Caco-2 (cell line): ENCODE results near the gene HAPLN2. TPM values are rescaled to one million over a fixed set of nuclear protein-coding genes. Genes with fewer than 3 reads are reported as not detected.

Experiments
- BruUV-seq: library from RNA; stranded (reverse); fragments of 400-500 nt; replicated peaks from 2 replicates; lab custom pipeline; 2021; lab: Mats Ljungman, UMichigan
- CTCF ChIA-PET: fragments of 300-600 bp; sonication (Branson Sonifier 250); formaldehyde crosslinking; loops from one replicate; lab custom pipeline; 2022; ENCODE audit warnings: antibody characterized with exemption; lab: Charles Lee
- POLR2A ChIA-PET: fragments of 300-600 bp; sonication (Branson Sonifier 250); formaldehyde crosslinking; loops from one replicate; lab custom pipeline; 2022; ENCODE audit warnings: antibody characterized with exemption; lab: Charles Lee
- DNase-seq, 2 experiments: peaks; one replicate each; pipeline versions ENCODE4 v3.0.0 to v3.0.0-alpha.2; 2020 to 2022
- H3K27me3 ChIP-seq: replicated peaks from 2 replicates; pipeline ENCODE4 v1.6.0; 2011; ENCODE audit warnings: low read length; ENCODE audit not compliant: control insufficient read depth, insufficient read depth
- H3K36me3 ChIP-seq: 2 replicates; pipeline ENCODE4 v1.5.1; 2011; ENCODE audit warnings: low read length; ENCODE audit not compliant: control insufficient read depth, insufficient read depth
- H3K4me1 ChIP-seq: fragments of 250-450 bp; sonication (Bioruptor Pico); 2 replicates; pipeline ENCODE4 v1.5.1; 2020; ENCODE audit warnings: mild to moderate bottlenecking
- H3K4me3 ChIP-seq: 2 replicates; pipeline ENCODE4 v1.5.1; 2011; ENCODE audit warnings: low read depth, mild to moderate bottlenecking, control low read depth, low read length
- H3K9me3 ChIP-seq: fragments of 250-450 bp; sonication (Bioruptor Pico); 2 replicates; pipeline ENCODE4 v1.5.1; 2020; ENCODE audit warnings: mild to moderate bottlenecking, moderate library complexity
- H3K27ac Mint-ChIP-seq: one replicate; pipeline ENCODE4 v1.8.0; 2022; ENCODE audit warnings: mixed read lengths; ENCODE audit not compliant: unreplicated experiment
- H3K27me3 Mint-ChIP-seq: one replicate; pipeline ENCODE4 v1.8.0; 2022; ENCODE audit warnings: mixed read lengths; ENCODE audit not compliant: insufficient read depth, unreplicated experiment
- H3K36me3 Mint-ChIP-seq: one replicate; pipeline ENCODE4 v1.8.0; 2022; ENCODE audit warnings: mild to moderate bottlenecking, mixed read lengths; ENCODE audit not compliant: insufficient read depth, unreplicated experiment
- H3K4me1 Mint-ChIP-seq: one replicate; pipeline ENCODE4 v1.8.0; 2022; ENCODE audit warnings: low read depth, mixed read lengths; ENCODE audit not compliant: unreplicated experiment
- H3K4me3 Mint-ChIP-seq: one replicate; pipeline ENCODE4 v1.8.0; 2022; ENCODE audit warnings: mild to moderate bottlenecking, moderate library complexity, mixed read lengths; ENCODE audit not compliant: unreplicated experiment
- H3K9me3 Mint-ChIP-seq: one replicate; pipeline ENCODE4 v1.8.0; 2022; ENCODE audit warnings: mixed read lengths; ENCODE audit not compliant: unreplicated experiment
- intact Hi-C: fragments of 100-400 bp; cut with micrococcal nuclease; formaldehyde crosslinking; loops from one replicate; pipeline ENCODE4 v1.10.0; 2022; ENCODE audit not compliant: unreplicated experiment
- total RNA-seq: library from RNA; stranded (reverse); gene quantifications from 2 replicates; pipeline ENCODE4 v1.2.3, GENCODE V29; 2022
- TF ChIP-seq, protein P1 (sequence below), 2 experiments: fragments of 200-600 bp in 1 of 2; IDR thresholded peaks; 1 replicate in 1 of 2; 2 replicates in 1 of 2; pipeline versions ENCODE4 v1.5.1 to v1.8.0; 2011 to 2022; ENCODE audit warnings: antibody characterized with exemption in 1 of 2, control low read depth in 1 of 2, inconsistent platforms in 1 of 2, low read depth in 1 of 2, low read length in 1 of 2, mild to moderate bottlenecking in 1 of 2, moderate library complexity in 1 of 2; ENCODE audit not compliant: insufficient read depth in 1 of 2, severe bottlenecking in 1 of 2, unreplicated experiment in 1 of 2

The HAPLN2 gene
- total RNA-seq, 1 experiment from 2014 or later: not detected

DNA sequence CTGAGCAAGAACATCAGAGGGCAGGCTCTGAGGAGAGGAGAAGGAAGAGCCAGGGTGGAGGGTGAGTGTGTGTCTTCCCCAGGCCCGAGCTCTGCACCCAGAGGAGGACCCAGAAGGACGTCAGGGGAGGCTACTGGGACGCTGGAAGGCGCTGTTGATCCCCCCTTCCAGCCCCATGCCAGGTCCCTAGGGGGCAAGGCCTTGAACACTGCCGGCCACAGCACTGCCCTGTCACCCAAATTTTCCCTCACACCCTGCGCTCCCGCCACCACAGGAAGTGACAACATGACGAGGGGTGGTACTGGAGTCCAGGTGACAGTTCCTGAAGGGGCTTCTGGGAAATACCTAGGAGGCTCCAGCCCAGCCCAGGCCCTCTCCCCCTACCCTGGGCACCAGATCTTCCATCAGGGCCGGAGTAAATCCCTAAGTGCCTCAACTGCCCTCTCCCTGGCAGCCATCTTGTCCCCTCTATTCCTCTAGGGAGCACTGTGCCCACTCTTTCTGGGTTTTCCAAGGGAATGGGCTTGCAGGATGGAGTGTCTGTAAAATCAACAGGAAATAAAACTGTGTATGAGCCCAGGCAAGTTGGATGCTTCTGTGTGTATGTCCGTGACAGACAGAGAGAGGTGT, 39.8 kb downstream of the HAPLN2 start:
- ChIA-PET POLR2A (no interaction called here), CTCF (interaction anchor here (0.8 to 3.1 kb wide), 12 partner anchors 18 to 202 kb away, joined by 3 to 61 read pairs (median 5); partner anchors contain the start of genes CRABP2, MRPL24 and NES)
- Histone ChIP-seq H3K27me3 (no peaks in the 10 kb centered on the region), H3K4me3 (no peak overlapping the region), H3K4me1 (peaks cover 32% of the 10 kb centered on the region), H3K36me3 (no peaks in the 10 kb centered on the region), H3K9me3 (no peaks in the 10 kb centered on the region)
- Mint-ChIP-seq H3K36me3 (peaks cover 4% of the 10 kb centered on the region), H3K4me3 (peak overlapping the region; percentile 77), H3K4me1 (peaks cover 44% of the 10 kb centered on the region), H3K27ac (peak overlapping the region; percentile 92), H3K27me3 (peaks cover 7% of the 10 kb centered on the region), H3K9me3 (no peaks in the 10 kb centered on the region)
- DNase-seq: no peak
- intact Hi-C loops: no loop called here
- TF ChIP-seq, protein P1, sequence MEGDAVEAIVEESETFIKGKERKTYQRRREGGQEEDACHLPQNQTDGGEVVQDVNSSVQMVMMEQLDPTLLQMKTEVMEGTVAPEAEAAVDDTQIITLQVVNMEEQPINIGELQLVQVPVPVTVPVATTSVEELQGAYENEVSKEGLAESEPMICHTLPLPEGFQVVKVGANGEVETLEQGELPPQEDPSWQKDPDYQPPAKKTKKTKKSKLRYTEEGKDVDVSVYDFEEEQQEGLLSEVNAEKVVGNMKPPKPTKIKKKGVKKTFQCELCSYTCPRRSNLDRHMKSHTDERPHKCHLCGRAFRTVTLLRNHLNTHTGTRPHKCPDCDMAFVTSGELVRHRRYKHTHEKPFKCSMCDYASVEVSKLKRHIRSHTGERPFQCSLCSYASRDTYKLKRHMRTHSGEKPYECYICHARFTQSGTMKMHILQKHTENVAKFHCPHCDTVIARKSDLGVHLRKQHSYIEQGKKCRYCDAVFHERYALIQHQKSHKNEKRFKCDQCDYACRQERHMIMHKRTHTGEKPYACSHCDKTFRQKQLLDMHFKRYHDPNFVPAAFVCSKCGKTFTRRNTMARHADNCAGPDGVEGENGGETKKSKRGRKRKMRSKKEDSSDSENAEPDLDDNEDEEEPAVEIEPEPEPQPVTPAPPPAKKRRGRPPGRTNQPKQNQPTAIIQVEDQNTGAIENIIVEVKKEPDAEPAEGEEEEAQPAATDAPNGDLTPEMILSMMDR (IDR thresholded peaks at IDR 0.05; ENCODE audit: insufficient read depth in 1 of 2, low read depth in 1 of 2, low read length in 1 of 2, severe bottlenecking in 1 of 2, unreplicated experiment in 1 of 2): no peak
- no TSS peak for BruUV-seq

DNA sequence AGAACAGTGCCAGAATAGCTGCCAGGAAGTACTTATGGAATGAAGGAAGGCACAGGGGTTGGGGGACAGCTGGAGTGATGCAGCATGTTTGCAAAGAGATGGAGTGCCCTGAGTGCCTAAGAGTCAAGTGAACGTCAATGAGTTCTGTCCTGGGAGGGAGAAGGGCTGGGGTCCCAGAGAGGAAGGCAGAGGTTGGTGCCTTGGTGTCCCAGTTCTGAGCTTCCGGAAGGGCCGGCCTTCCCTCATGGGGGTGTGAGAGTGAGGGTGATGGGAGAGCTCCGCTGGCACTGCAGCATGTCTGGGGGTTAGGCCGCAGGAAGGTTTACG, 40.4 kb downstream of the HAPLN2 start:
- H3K27ac Mint-ChIP-seq: peak overlapping the region; percentile 92
- H3K4me3 Mint-ChIP-seq: peak overlapping the region; percentile 77
- POLR2A ChIA-PET: no interaction called here
- H3K36me3 Mint-ChIP-seq: peaks cover 4% of the 10 kb centered on the region
- CTCF ChIA-PET: interaction anchor here (0.6 to 3.1 kb wide), 12 partner anchors 17 to 202 kb away, joined by 3 to 61 read pairs (median 5); partner anchors contain the start of genes CRABP2, MRPL24 and NES
- no peaks in the 10 kb centered on the region for H3K27me3 ChIP-seq
- peaks cover 37% of the 10 kb centered on the region for H3K4me1 ChIP-seq
- TF ChIP-seq, protein P1 (IDR thresholded peaks at IDR 0.05; ENCODE audit: insufficient read depth in 1 of 2, low read depth in 1 of 2, low read length in 1 of 2, severe bottlenecking in 1 of 2, unreplicated experiment in 1 of 2): no peak
- no peaks in the 10 kb centered on the region for H3K9me3 Mint-ChIP-seq
- no peak for DNase-seq
- no peaks in the 10 kb centered on the region for H3K36me3 ChIP-seq
- no peaks in the 10 kb centered on the region for H3K9me3 ChIP-seq
- H3K27me3 Mint-ChIP-seq: peaks cover 2% of the 10 kb centered on the region
- H3K4me1 Mint-ChIP-seq: peaks cover 48% of the 10 kb centered on the region
- intact Hi-C loops: no loop called here
- H3K4me3 ChIP-seq: no peak overlapping the region
- no TSS peak for BruUV-seq

DNA sequence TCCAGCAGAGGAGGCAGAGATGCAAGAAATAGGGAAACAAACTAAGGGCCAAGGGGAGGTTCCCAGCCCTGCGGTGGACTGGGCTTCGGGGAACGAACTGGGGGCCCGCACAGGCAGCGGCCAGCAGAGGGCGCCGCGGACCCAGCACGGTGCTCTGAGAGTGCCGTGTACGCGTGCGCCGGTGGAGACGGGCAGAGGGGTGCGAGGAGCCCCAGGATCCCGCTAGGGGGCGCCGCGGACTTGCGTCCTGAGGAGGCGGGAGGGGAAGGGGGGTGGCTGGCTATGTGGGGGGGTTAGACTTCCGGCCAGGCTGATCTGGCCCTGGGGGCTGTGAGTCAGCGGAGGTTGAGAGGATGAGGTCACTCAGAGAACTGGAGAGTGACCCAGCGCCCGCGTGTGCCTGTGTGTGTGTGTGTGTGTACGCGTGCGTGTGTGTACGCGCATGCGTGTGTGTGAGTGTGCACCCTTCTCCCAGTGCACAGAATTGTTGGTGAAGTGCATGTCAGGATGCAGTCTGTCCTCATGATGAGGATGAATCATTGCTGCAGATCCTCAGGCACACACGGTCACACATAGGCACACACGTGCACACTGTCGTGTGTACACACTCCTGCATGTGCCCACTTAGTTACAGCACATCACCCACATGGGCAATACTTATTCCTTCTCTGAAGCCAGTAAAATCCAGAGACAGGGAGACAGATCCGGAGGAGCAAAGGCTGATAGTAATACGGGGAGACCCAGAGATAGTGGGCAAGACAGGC, 41.0 kb downstream of the HAPLN2 start:
- DNase-seq: peak; percentile 95 to 97
- intact Hi-C loops: loop anchor here (1.0 kb wide), 1 partner anchor 18 kb away; no protein-coding TSS in a partner anchor
- Histone ChIP-seq H3K4me1 (peaks cover 43% of the 10 kb centered on the region), H3K36me3 (no peaks in the 10 kb centered on the region), H3K27me3 (no peaks in the 10 kb centered on the region), H3K9me3 (no peaks in the 10 kb centered on the region), H3K4me3 (peak overlapping the region; percentile 19)
- ChIA-PET POLR2A (interaction anchor here (0.6 to 1.9 kb wide), 2 partner anchors 16 to 82 kb away, joined by 3 to 28 read pairs; partner anchors contain the start of gene NES), CTCF (interaction anchor here (0.6 to 3.1 kb wide), 16 partner anchors 17 to 203 kb away, joined by 3 to 61 read pairs (median 5); partner anchors contain the start of genes CRABP2, ISG20L2, METTL25B and MRPL24)
- Mint-ChIP-seq H3K4me1 (peaks cover 51% of the 10 kb centered on the region), H3K36me3 (peaks cover 4% of the 10 kb centered on the region), H3K4me3 (peak overlapping the region; percentile 77), H3K9me3 (no peaks in the 10 kb centered on the region), H3K27me3 (peaks cover 1% of the 10 kb centered on the region), H3K27ac (peak overlapping the region; percentile 92)
- BruUV-seq: no TSS peak
- TF ChIP-seq, protein P1 (IDR thresholded peaks at IDR 0.05; ENCODE audit: insufficient read depth in 1 of 2, low read depth in 1 of 2, low read length in 1 of 2, severe bottlenecking in 1 of 2, unreplicated experiment in 1 of 2): peak; percentile 98
